MM.1S (cell line): ENCODE results near the gene NHLRC3.

ENCODE experiments used
- CTCF ChIP-seq: fragments of 300-600 bp; sonication (generic); IDR thresholded peaks from 2 replicates; pipeline ENCODE4 v1.5.1; 2016; ENCODE audit warnings: antibody characterized with exemption, low read length, mixed read lengths
- EZH2phosphoT487 ChIP-seq: fragments of 300-600 bp; sonication (generic); IDR thresholded peaks from 2 replicates; pipeline ENCODE4 v1.6.1; 2018; ENCODE audit warnings: antibody characterized with exemption, low read length

- no peak for TF ChIP-seq EZH2phosphoT487
- TF ChIP-seq CTCF = no peak
These were observed 811 bp upstream of the NHLRC3 start for GRCh38 chr13:39037410-39037879.
